Activated T-cell treated with anti-CD3 and anti-CD28 coated beads for 4 hours (primary cell): ENCODE data around the gene SYNE2.
"Not testable (repeated sequence)": the region's sequence is repeated elsewhere in the genome, so short reads cannot be mapped to it uniquely, and the experiment has no call there.

ENCODE experiments used
- DNase-seq: peaks from one replicate; pipeline ENCODE4 v3.0.0-alpha.2; 2020

SYNE2 gene

GRCh38 chr14:63966407-63966806 is 113.6 kb downstream of the SYNE2 start:
- DNase-seq, result no peak

GRCh38 chr14:63972323-63972932 is 119.6 kb downstream of the SYNE2 start:
- DNase-seq, result no peak

DNA sequence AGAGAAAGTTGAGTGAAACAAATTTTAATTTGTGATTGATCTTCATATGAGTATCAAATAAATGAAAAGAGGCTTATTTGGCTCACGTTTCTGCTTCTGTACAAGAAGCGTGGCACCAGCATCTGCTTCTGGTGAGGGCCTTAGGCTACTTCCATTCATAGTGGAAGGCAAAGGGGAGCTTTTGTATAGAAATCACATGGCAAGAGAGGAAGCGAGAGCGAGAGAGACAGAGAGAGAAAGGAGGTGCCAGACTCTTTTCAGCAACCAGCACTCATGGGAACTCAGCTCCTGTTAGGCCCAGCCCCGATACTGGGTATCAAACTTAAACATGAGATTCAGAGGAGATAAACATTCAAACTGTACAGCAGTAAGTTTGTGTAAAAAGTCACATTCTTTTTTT is 121.4 kb downstream of the SYNE2 start:
- DNase-seq, result no peak

- no peak for DNase-seq
Measured at GRCh38 chr14:63981569-63981968, 128.8 kb downstream of the SYNE2 start.

DNA sequence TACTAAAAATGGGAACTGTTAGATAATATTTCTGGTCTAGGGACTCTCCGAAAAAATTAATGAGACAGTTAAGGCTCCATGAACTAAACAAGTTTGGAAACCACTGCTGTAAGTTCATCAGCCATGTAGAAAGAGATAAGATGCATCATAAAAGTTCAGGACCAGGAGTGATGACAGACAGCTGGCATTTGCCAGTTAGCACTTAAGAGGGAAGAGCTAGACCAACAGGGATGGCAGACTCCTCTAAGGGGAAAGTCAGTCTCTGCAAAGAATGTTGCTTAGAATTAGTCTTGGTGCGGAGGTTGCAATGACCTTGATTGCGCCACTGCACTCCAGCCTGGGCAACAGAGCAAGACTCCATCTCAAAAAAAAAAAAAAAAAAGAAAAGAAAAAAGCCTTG is 129.4 kb downstream of the SYNE2 start:
- DNase-seq, result no peak

- no peak for DNase-seq
Measured at GRCh38 chr14:63982629-63983028, 129.8 kb downstream of the SYNE2 start.

DNA sequence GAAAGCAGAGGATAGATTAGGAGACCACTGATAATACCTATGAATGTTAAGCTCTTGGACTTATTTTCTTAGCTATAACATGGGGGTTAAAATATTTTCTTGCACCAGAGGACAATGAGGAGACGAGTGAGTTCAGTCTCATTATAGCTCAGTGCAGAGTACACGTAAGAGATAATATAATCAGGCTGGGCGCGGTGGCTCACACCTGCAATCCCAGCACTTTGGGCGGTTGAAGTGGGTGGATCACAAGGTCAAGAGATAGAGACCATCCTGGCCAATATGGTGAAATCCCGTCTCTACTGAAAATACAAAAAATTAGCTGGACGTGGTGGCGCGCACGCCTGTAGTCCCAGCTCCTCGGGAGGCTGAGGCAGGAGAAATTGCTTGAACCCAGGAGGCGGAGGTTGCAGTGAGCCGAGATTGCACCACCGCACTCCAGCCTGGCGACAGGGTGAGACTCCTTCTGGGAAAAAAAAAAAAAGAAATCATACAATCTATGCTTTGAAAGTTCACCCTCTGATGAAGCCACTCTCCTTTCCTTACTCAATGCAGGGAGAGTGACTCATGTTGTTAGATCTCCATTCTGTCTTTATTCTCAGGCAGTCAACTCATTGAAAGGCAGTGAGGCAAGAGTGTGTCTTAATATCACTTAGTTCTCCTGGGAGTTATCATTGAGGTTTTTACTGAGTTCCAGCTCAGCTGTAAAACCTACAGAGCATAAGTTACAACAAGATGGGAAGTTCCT is 134.2 kb downstream of the SYNE2 start:
- DNase-seq, result no peak

GRCh38 chr14:63988579-63988978 is 135.8 kb downstream of the SYNE2 start:
- DNase-seq, result no peak

DNA sequence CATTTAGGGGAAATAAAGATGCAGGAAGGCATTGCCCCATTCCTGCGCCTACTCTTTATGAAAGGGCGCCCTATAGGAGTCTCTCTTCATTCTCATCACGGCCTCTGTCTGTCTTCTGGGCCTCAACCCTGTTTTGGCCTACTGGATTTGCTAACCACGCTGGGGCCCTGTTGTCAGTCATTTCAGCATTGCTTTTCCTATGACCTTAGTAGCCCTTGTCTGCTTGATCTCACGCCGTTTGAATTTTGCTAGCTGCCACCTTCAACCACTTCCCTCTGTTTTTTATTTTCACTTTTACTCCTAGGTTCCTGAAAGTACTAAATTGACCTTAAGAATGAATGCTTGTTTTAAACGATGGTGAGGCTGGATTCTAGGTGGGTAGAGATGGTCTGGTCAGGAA is 139.0 kb downstream of the SYNE2 start:
- DNase-seq, result no peak

GRCh38 chr14:63992858-63993257 is 140.1 kb downstream of the SYNE2 start:
- DNase-seq, result no peak

GRCh38 chr14:63993992-63994391 is 141.2 kb downstream of the SYNE2 start:
- DNase-seq, result no peak

- no peak for DNase-seq
Measured at GRCh38 chr14:63995285-63995684, 142.5 kb downstream of the SYNE2 start.

- DNase-seq, result no peak
Measured at GRCh38 chr14:63996016-63996415, 143.2 kb downstream of the SYNE2 start.

DNA sequence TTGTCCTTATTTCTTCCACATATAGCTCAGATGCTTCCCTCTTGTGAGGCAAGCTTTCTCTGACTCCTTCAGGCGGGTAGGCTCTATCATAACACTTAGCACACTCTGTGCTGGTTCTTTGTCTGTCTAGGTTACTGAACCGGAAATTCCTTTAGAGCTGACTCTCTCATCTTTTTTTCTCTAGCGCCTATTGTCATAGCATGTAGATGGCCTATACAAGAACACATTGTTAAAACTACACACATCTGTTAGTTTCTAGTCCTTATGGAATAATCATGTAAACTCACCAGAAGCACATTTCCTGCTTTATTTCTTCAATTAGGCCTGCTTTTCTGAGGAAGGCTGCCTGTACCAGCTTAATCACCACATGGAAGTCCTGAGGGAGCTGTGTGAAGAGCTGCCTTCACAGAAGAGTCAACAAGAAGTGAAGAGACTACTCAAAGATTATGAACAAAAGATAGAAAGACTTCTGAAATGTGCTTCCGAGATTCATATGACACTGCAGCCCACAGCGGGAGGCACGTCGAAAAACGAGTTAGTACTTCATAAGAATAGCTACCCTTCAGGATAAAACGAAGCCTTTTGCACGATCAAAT is 143.9 kb downstream of the SYNE2 start:
- no peak for DNase-seq

DNA sequence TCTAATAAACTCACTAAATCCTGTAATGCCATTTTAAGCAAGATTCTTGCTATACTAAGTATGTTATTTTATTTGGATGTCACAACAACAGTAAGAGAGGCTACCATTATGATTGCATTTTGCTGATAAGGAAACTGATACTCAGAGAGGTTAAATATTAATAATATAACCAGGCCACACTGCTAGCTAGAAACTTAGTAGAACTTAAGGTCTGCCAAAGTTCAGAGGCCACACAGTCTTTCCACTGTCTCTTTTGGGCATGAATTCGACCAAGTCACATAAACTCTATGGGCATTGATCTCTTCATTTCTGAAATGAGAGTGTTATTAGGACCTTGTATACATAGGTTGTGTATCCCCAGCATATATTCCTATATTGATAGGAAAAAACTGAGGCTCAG is 147.9 kb downstream of the SYNE2 start:
- DNase-seq, result no peak

GRCh38 chr14:64005822-64006221 is 153.0 kb downstream of the SYNE2 start:
- no peak for DNase-seq

DNA sequence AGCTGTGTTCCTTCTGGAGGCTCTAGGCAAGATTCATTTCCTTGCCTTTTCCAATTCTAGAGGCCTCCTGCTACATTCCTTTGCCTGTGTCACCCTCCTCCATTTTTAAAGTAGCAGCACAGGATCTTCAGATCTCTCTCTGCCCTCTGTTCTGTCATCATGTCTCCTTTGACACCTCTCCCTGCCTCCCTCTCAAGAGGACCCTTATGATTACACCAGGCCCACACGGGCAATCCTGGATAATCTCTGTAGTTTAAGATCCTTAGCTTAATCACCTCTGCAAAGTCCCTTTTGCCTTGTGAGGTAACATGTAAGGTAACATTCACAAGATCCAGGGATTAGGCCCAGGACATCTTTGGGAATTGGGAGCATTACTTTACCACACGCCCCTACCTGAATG is 155.2 kb downstream of the SYNE2 start:
- no peak for DNase-seq

GRCh38 chr14:64012003-64012402 is 159.2 kb downstream of the SYNE2 start:
- DNase-seq, result no peak

GRCh38 chr14:64012720-64013119 is 159.9 kb downstream of the SYNE2 start:
- DNase-seq, result no peak

DNA sequence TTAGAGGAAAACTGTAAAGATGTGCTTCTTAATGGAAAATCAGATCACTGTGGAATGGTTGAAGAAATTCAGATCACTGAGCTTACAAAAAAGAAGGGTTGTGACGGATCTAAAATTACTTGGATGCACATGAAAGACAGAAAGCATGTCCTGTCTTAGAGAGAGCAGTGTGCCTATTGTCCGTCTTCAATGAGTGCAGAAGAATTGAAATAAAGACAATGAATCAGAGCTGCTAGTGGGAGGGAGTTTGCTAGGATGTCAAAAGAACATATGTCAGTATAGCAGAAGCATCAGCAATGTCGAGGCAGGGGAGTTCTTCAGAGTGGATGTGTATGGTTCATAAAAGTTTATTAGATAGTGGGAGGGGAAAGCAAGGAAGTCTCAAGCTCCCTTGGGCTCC is 172.7 kb downstream of the SYNE2 start:
- DNase-seq, result no peak

DNA sequence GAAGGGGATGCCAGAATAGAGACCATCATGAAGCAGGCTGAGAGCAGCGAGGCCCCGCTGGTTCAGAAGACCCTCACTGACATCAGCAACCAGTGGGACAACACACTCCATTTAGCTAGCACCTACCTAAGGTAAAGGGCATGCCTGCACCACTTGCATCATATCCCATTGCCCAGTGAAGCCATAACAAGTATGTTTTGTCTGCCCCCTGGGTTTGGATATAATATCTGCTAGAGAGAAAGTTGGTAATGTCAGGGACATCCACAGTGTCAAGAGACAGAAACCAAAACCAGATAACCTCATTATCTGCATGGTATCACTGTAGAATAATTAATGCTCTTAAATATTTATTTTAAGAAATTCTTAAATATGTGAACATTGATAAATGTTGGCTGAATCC is 173.8 kb downstream of the SYNE2 start:
- DNase-seq, result no peak

- DNase-seq, result no peak
Measured at GRCh38 chr14:64035143-64035542, 182.3 kb downstream of the SYNE2 start.

DNA sequence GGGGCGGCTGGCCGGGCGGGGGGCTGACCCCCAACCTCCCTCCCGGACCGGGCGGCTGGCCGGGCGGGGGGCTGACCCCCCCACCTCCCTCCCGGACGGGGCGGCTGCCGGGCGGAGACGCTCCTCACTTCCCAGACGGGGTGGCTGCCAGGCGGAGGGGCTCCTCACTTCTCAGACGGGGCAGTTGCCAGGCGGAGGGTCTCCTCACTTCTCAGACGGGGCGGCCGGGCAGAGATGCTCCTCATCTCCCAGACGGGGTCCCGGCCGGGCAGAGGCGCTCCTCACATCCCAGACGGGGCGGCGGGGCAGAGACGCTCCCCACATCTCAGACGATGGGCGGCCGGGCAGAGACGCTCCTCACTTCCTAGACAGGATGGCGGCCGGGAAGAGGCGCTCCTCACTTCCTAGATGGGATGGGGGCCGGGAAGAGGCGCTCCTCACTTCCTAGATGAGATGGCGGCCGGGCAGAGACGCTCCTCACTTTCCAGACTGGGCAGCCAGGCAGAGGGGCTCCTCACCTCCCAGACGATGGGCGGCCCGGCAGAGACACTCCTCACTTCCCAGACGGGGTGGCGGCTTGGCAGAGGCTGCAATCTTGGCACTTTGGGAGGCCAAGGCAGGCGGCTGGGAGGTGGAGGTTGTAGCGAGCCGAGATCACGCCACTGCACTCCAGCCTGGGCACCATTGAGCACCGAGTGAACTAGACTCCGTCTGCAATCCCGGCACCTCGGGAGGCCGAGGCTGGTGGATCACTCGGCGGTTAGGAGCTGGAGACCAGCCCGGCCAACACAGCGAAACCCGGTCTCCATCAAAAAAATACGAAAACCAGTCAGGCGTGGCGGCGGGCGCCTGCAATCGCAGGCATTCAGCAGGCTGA is 185.3 kb downstream of the SYNE2 start:
- not testable (repeated sequence) for DNase-seq
